NCI-H2196 (cell line): ENCODE data around the gene SNCB.

Experiments used
- DNase-seq: peaks from one replicate; lab custom pipeline; 2025; ENCODE audit not compliant: unreplicated experiment; lab: John Stamatoyannopoulos, UW

The SNCB gene

GRCh38 chr5:176629853-176630680, at the start of gene SNCB, which contains the start of gene EIF4E1B:
SNCB (minus strand) TSS chr5:176630534; CDS start chr5:176629654, 880 bp downstream.
EIF4E1B (plus strand) TSS chr5:176630675; CDS start chr5:176642788, 12,113 bp downstream.
- peak; percentile 61 for DNase-seq

DNA sequence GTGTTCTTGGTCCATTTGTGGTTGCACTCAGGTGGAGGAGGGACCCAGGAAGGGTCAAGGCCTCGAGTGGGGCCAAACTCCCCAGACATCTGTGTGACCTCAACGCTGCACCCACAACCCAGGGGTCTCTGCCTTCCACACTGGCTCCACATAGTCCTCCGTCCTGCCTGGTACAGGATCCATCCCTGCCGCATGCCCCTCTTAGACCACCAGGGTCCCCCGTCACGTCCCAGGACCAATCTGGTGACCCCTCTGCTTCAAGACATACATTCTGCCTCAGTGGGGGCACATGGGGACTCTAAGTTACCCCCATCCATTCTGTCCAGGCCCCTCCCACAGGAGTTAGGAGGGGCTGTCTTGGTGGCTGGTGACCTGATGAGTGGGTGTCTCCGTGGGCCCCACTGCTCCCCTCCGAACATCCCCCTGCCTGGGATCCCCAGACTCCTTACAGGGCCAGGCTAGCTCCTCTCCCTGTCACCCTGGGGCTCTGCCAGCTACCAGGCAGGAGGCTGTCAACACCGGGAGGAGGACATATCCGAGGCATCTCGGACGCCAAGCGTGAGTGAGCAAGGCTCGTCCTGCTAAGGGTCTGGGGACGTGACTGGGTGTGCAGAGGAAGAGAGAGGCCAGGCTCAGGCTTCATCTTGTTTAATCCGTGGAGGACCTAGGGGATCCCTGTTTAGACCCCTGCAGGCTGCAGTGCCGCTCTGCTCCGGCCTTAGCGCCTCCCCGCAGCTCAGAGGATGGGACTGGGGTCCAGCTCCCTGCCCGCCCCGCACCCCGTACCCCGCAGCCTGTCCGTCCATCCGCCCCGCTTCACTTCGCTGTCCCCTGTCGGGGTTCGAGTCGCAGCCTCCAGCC, 49.3 kb upstream of the SNCB start:
- no peak for DNase-seq

- peak; percentile 21 for DNase-seq
Observed at GRCh38 chr5:176678584-176678983, 48.2 kb upstream of the SNCB start.

GRCh38 chr5:176677209-176677939, 47.0 kb upstream of the SNCB start:
- no peak for DNase-seq

DNA sequence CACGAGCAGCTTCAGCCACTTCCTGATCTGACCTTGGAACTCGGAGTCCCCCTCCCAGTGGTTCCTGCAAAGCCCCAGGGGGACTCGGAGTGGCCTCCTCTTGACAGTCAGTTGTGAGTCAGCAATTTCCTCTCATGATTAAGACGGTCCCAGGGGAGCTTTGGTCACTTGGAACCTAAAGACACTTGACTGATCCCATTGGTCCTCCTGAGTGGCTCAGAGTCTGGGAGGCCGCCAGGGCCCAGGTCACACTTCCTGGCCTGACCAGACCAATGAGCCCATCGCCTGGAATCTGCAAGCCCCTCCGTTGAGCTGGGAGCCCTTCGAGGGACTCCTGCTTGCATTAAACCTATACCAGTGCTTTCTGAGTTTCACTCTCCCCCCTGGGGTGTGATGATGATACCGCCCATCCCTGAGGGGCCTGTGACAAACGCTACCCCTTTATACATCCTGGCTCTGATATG, 46.1 kb upstream of the SNCB start:
- DNase-seq = no peak

DNA sequence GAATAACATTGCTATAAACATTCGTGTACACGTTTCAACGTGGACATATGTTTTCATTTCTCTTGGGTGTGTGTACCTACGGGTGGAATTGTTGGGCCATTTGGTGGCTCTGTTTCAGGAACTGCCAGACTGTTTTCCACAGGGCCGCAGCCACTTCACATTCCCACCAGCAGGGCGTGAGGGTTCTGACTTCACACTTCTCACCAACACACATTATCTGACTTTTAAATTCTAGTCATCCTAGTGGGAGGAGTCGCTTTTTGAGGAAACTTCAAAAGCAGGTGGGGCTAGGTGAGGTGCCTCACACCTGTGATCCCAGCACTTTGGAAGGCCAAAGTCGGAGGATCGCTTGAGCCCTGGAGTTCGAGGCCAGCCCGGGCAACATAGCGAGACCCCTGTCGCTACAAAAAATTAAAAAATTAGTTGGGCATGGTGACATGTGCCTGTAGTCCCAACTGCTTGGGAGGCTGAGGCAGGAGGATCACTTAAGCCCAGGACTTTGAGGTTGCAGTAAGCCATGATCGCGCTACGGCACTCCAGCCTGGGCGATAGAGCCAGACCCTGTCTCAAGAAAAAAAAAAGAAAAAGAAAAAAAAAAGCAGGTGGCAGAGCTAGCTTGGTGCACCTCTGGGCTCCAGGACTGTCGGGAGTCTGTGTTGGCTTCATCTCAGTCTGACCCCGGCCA, 45.5 kb upstream of the SNCB start:
- peak; percentile 15 for DNase-seq

- no peak for DNase-seq
Observed at GRCh38 chr5:176674799-176675198, 44.5 kb upstream of the SNCB start.

GRCh38 chr5:176673651-176674583, 43.6 kb upstream of the SNCB start:
- DNase-seq = no peak

GRCh38 chr5:176671890-176672747, 41.8 kb upstream of the SNCB start:
- DNase-seq = no peak

DNA sequence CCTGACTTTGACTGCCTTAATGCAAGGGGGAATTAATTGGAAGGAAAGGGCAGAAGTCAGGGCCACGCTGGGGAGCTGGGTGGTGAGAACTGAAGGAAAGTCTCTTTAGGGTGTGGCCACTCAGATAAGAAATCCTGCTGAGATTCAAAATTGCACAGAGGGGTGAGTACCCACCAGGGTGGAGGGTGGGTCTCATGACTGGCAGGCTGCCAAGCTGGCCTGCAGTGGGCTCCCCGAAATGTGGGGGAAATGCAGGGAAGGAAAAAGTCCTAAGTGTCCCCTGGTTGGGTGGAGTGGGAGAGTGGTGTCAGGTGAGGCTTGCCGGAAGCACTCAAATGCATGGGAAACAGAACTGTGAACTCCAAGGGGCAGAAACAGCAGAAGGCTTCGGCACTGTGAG, 41.1 kb upstream of the SNCB start:
- no peak for DNase-seq

DNA sequence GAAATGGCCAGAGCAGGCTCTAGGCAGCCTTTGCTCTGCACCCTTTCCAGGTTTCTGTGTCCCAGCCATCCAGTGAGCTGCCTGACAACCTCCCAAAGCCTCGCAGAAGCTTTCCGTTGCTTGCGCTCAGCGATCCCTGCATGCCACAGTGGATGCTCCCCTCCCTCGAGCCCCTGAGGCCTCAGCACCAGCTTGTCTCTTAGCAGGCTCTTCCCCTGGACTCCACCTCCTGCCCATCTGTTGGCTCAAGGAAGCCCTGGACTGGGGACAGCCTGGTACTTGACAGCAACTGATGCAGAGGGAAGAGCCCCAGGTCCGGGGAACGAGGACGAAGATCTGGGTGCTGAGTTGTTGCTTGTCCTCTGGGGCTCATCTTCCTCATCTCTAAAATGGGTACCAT, 40.1 kb upstream of the SNCB start:
- no peak for DNase-seq

DNA sequence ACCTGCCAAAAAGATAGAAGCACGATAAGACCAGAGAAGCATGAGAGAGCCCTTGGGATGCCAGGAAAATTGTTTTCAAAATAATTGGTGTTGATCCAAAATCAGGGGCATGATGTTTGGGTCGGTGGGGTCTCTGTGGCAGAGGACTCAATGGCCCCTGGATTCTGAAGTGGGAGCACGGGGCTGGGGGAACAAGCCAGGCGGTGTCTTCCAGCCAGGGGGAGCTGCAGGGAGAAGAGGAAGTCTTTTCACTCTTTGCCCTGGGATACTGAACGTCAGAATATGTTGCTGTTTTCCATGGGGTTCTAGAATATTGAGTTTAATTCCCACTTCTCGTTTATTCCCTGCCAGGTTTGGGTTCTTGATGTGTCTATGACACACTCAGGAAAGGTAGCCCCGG, 37.3 kb upstream of the SNCB start:
- DNase-seq = no peak

- no peak for DNase-seq
Observed at GRCh38 chr5:176665517-176665916, 35.2 kb upstream of the SNCB start.

- DNase-seq = no peak
Observed at GRCh38 chr5:176664886-176665285, 34.6 kb upstream of the SNCB start.

DNA sequence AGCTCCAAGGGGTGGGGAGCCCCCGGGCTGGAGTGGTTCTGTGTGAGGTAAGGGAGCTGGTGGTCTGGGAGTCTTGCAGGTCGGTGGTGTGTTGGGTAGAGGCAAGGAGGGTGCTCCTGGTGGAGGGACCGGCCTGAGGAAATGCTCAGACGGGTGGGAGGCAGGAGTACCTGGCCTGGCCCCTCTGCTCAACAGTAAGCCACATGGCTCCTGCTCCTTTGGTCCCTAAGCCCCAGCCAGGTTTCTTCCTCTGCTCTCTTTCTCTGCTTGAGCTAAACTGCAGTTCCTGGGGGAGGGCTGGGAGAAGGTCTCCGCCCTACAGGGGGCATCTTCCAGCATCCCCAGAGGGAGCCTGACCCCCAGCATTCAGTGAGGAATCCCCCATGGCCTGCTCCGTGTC, 34.1 kb upstream of the SNCB start:
- no peak for DNase-seq

DNA sequence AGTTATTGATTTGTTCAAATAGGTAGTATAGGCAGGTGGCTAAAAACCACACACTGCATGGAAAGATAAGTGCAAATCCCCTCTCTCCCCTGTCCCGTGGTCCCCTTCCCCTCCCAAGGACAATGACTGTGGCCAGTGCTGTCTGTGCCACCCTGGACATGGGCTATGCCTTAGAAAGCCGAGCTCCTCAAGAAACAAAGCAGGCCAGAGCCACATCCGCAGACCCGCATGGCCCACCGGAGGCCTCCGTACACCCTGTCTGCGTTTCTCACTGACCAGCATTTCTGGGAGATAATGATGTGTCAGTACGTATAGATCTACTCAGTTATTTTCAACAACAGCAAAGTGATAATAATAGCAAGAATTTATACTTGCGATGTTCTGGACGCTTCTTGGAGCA, 33.2 kb upstream of the SNCB start:
- no peak for DNase-seq

DNA sequence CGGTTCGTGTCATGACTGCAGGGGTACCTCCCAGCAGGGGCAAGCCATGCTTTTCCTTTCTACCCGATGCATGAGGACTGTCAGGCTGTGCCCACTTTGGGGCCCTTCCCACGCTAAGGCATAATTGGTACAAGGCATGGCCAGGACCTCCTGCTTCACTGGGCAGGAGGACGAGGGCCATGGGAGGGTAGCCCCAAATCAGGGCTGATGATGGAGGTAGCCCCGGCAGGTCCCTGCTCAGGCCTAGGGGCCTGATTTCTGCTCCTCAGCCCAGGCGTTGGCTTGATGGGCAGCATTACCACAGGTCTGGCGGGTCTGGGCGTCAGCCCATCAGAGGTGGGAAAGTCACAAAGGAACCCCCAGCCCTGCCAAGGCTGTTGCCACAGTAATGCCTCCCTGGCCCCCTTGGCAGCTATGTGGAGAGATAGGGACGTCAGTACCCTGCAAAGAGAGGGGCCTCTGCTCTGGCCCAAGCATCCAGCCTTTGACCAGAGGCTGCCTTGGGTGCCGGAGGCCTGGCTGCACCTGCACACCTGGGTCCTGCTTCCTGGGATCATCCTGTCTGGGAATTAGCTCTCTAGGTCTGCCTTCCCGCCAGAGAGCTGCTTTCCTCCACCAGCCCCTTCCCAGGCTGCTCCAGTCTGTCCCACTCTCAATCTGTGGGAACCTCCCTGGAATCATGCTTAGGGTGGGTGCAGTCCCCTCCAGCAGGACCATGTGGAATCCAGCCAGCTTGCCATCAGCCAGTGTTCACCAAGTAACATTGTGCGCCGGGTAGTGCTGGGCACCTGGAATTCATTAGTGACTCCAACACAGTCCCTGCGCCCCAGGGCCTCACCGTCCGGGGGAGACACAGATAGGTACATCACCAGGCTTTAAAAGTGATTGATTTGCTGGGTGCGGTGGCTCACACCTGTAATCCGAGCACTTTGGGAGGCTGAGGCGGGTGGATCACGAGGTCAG, 32.3 kb upstream of the SNCB start:
- no peak for DNase-seq
